Mesothelial cell of epicardium (in vitro differentiated cells): ENCODE data around the gene PRPF40A. TPM values are rescaled to one million over a fixed set of nuclear protein-coding genes. Genes with fewer than 3 reads are reported as not detected.

ENCODE experiments used
- DNase-seq, 2 experiments: peaks; one replicate each; pipeline ENCODE4 v3.0.0; 2021; ENCODE audit warnings: low spot score in 2 of 2; ENCODE audit not compliant: unreplicated experiment in 2 of 2
- H3K27ac Mint-ChIP-seq: 2 replicates; pipeline ENCODE4 v1.8.0; 2021; ENCODE audit warnings: mixed read lengths
- H3K27me3 Mint-ChIP-seq: 2 replicates; pipeline ENCODE4 v1.8.0; 2021; ENCODE audit warnings: low read depth, mixed read lengths
- H3K36me3 Mint-ChIP-seq: 2 replicates; pipeline ENCODE4 v1.8.0; 2021; ENCODE audit warnings: mixed read lengths
- H3K4me1 Mint-ChIP-seq: 2 replicates; pipeline ENCODE4 v1.8.0; 2021; ENCODE audit warnings: mixed read lengths
- H3K4me3 Mint-ChIP-seq: 2 replicates; pipeline ENCODE4 v1.8.0; 2021; ENCODE audit warnings: mild to moderate bottlenecking, moderate library complexity, mixed read lengths
- H3K9me3 Mint-ChIP-seq: 2 replicates; pipeline ENCODE4 v1.8.0; 2021; ENCODE audit warnings: mixed read lengths
- total RNA-seq: library from RNA; stranded (reverse); gene quantifications from 3 replicates; pipeline ENCODE4 v1.2.1, GENCODE V29; 2021
- TF ChIP-seq, protein P1 (sequence below): fragments of 200-600 bp; sonication (generic); IDR thresholded peaks from one replicate; pipeline ENCODE4 v1.5.0; 2021; ENCODE audit warnings: antibody characterized with exemption; ENCODE audit not compliant: unreplicated experiment

The PRPF40A gene
- total RNA-seq, 1 donor from 2014 or later = 134 TPM

DNA sequence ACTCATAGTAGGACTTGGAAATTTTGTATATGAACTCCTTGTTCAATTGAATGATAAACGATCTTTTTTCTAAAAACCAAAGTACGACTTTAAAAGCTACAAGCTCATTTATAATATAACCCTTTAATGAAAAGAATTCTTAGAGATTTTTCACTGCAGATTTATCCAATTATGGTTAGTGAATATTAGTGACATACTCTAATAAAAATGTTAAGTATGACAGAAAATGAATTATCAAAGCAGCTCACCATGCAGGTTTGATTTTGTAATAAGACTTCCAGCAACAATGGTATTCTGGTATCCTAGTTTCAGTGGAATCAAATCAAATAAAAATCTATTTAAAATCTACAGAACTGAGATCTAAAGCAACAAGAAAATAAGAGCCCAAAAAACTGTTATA is 38.5 kb downstream of the PRPF40A start:
- no peak for DNase-seq
- H3K27me3 Mint-ChIP-seq = no peaks in the 10 kb centered on the region
- TF ChIP-seq, protein P1, sequence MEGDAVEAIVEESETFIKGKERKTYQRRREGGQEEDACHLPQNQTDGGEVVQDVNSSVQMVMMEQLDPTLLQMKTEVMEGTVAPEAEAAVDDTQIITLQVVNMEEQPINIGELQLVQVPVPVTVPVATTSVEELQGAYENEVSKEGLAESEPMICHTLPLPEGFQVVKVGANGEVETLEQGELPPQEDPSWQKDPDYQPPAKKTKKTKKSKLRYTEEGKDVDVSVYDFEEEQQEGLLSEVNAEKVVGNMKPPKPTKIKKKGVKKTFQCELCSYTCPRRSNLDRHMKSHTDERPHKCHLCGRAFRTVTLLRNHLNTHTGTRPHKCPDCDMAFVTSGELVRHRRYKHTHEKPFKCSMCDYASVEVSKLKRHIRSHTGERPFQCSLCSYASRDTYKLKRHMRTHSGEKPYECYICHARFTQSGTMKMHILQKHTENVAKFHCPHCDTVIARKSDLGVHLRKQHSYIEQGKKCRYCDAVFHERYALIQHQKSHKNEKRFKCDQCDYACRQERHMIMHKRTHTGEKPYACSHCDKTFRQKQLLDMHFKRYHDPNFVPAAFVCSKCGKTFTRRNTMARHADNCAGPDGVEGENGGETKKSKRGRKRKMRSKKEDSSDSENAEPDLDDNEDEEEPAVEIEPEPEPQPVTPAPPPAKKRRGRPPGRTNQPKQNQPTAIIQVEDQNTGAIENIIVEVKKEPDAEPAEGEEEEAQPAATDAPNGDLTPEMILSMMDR = no peak
- no peak overlapping the region for H3K27ac Mint-ChIP-seq
- no peak overlapping the region for H3K4me3 Mint-ChIP-seq
- peaks cover 3% of the 10 kb centered on the region for H3K4me1 Mint-ChIP-seq
- peaks cover 40% of the 10 kb centered on the region for H3K36me3 Mint-ChIP-seq
- peaks cover 3% of the 10 kb centered on the region for H3K9me3 Mint-ChIP-seq

DNA sequence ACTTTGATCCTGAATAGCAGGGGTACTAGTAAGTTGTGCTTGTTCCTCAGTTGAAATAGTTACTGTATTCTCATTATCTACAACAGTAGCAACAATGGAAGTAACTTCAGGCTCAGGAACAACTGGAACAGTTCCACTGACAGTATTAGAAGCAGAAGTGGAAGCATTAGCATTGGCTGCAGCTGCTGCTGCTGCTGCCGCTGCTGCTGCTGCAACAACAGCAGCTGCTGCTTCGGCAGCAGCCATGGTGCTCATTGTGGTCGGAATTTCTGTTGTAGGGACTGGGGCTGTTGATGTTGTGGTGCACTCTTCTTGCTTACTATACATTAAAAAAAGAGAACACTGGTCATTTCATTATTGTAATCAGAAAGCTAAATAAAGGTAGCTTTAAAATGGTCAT is 40.8 kb downstream of the PRPF40A start:
- Mint-ChIP-seq H3K4me1 (peaks cover 3% of the 10 kb centered on the region), H3K27me3 (no peaks in the 10 kb centered on the region), H3K4me3 (no peak overlapping the region), H3K36me3 (peaks cover 36% of the 10 kb centered on the region), H3K9me3 (no peaks in the 10 kb centered on the region), H3K27ac (no peak overlapping the region)
- DNase-seq = no peak
- TF ChIP-seq, protein P1 = no peak

DNA sequence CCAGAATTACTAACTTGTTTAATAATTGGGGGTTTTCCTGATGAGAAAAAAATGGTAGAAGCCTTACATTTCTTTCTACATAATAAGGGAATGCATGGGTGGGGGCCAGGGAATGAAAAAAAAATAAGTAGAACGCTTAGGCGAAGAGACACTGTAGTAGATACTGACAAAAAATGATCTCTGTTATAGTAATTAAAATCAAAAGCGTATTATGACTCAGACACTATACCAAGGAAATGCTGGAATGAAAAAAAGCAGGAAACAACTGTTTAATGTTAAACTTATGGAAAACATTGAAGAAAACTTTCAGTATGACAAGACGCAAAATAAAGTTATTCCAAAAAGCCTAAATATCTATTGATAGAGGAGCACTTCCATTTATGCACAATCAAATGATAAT is 42.9 kb downstream of the PRPF40A start:
- H3K4me3 Mint-ChIP-seq = no peak overlapping the region
- H3K27ac Mint-ChIP-seq = no peak overlapping the region
- DNase-seq = no peak
- H3K4me1 Mint-ChIP-seq = peaks cover 3% of the 10 kb centered on the region
- no peaks in the 10 kb centered on the region for H3K9me3 Mint-ChIP-seq
- H3K27me3 Mint-ChIP-seq = no peaks in the 10 kb centered on the region
- peaks cover 31% of the 10 kb centered on the region for H3K36me3 Mint-ChIP-seq
- TF ChIP-seq, protein P1 = no peak

DNA sequence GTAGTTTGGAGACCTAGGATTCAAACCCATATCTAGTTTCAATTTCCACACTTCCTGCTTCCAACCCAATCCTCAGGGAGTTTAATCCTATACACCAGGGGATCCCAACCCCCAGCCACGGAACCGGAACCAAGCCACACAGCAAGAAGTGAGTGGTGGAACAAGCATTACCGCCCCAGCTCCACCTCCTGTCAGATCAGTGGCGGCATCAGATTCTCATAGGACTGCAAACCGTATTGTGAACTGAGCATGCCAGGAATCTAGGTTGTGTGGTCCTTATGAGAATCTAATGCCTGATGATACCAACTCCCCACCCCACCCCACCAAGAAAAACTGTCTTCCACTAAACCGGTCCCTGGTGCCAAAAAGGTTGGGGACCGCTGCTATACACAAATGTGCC is 52.5 kb downstream of the PRPF40A start:
- Mint-ChIP-seq H3K4me1 (no peaks in the 10 kb centered on the region), H3K4me3 (no peak overlapping the region), H3K36me3 (peaks cover 49% of the 10 kb centered on the region), H3K9me3 (no peaks in the 10 kb centered on the region), H3K27me3 (no peaks in the 10 kb centered on the region), H3K27ac (no peak overlapping the region)
- no peak for DNase-seq
- TF ChIP-seq, protein P1 = no peak

DNA sequence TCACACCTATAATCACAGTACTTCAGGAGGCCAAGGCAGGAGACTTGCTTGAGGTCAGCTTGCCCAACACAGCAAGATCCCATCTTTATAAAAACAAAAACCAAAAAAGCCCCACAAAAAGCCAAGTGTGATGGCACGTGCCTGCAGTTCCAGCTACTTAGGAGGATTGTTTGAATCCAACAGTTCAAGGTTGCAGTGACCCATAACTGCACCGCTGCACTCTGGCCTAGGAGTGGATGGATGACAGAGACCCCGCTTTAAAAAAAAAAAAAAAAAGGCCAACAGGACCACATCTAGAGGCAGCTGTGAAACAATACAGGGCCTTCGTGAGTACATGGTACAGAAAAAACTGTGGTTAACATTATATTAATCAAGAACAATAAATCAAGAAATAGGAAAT is 56.2 kb downstream of the PRPF40A start:
- H3K27ac Mint-ChIP-seq = no peak overlapping the region
- H3K27me3 Mint-ChIP-seq = no peaks in the 10 kb centered on the region
- TF ChIP-seq, protein P1 = no peak
- DNase-seq = no peak
- H3K4me3 Mint-ChIP-seq = no peak overlapping the region
- no peaks in the 10 kb centered on the region for H3K9me3 Mint-ChIP-seq
- peaks cover 39% of the 10 kb centered on the region for H3K36me3 Mint-ChIP-seq
- H3K4me1 Mint-ChIP-seq = no peaks in the 10 kb centered on the region

DNA sequence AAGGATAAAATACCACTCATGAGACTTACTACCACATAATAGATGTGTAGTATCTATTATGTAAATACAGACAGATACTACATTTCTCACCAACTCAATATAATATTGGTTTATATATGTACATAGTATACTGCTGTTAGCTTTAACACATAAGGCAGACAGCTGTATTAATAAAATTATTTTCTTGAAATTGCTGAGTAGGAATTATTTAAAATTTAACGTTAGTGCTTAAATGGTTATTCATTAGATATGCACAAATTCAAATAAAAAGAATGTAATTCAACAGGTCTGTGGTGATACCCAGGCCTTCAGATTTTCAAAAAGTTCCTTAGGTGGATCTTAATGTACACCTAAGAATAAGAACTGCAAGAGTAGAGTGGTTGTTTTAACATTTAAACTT is 59.0 kb downstream of the PRPF40A start:
- Mint-ChIP-seq H3K4me1 (no peaks in the 10 kb centered on the region), H3K9me3 (no peaks in the 10 kb centered on the region), H3K4me3 (no peak overlapping the region), H3K27me3 (no peaks in the 10 kb centered on the region), H3K36me3 (peaks cover 24% of the 10 kb centered on the region), H3K27ac (no peak overlapping the region)
- no peak for DNase-seq
- TF ChIP-seq, protein P1 = no peak
